Right atrium auricular region (tissue), 2 donors: ENCODE measurements around the gene SSR1. TPM values are rescaled to one million over a fixed set of nuclear protein-coding genes. Genes with fewer than 3 reads are reported as not detected.
"Not testable (repeated sequence)": the region's sequence is repeated elsewhere in the genome, so short reads cannot be mapped to it uniquely, and the experiment has no call there.

Source experiments
- DNase-seq: peaks from one replicate; pipeline ENCODE4 v3.0.0-alpha.2; 2019; ENCODE audit warnings: low spot score
- H3K27ac ChIP-seq, 2 donors: fragments of 200-600 bp; sonication (generic); 1 replicate in 1 of 2; 2 replicates in 1 of 2; pipeline ENCODE4 v1.5.1; 2016 to 2019
- H3K27me3 ChIP-seq, 2 donors: fragments of 200-600 bp; sonication (generic); one replicate each; pipeline versions ENCODE4 v1.5.1 to v1.6.0; 2017 to 2019
- H3K36me3 ChIP-seq: fragments of 200-600 bp; sonication (generic); one replicate; pipeline ENCODE4 v1.5.1; 2016
- H3K4me1 ChIP-seq, 2 donors: fragments of 200-600 bp; sonication (generic); one replicate each; pipeline versions ENCODE4 v1.5.1 to v1.6.0; 2017 to 2019
- H3K4me3 ChIP-seq, 2 donors: fragments of 200-600 bp; sonication (generic); 1 replicate in 1 of 2; 2 replicates in 1 of 2; pipeline ENCODE4 v1.5.1; 2017 to 2019; ENCODE audit warnings: mild to moderate bottlenecking in 1 of 2, moderate library complexity in 1 of 2
- H3K9me3 ChIP-seq, 2 donors: fragments of 200-600 bp; sonication (generic); one replicate each; pipeline ENCODE4 v1.5.1; 2019
- total RNA-seq, 2 donors: library from RNA; depleted of rRNA; stranded (reverse); fragments of >200 nt; gene quantifications; one replicate each; pipeline ENCODE4 v1.1.0, GENCODE V29; 2016
- TF ChIP-seq, protein P1 (sequence below), 2 donors: fragments of 200-600 bp; sonication (generic); IDR thresholded peaks; one replicate each; pipeline ENCODE4 v1.5.1; 2019; ENCODE audit warnings: antibody characterized with exemption in 2 of 2

The SSR1 gene
- 10 to 100 TPM; 30.2 to 41.7 TPM for total RNA-seq

DNA sequence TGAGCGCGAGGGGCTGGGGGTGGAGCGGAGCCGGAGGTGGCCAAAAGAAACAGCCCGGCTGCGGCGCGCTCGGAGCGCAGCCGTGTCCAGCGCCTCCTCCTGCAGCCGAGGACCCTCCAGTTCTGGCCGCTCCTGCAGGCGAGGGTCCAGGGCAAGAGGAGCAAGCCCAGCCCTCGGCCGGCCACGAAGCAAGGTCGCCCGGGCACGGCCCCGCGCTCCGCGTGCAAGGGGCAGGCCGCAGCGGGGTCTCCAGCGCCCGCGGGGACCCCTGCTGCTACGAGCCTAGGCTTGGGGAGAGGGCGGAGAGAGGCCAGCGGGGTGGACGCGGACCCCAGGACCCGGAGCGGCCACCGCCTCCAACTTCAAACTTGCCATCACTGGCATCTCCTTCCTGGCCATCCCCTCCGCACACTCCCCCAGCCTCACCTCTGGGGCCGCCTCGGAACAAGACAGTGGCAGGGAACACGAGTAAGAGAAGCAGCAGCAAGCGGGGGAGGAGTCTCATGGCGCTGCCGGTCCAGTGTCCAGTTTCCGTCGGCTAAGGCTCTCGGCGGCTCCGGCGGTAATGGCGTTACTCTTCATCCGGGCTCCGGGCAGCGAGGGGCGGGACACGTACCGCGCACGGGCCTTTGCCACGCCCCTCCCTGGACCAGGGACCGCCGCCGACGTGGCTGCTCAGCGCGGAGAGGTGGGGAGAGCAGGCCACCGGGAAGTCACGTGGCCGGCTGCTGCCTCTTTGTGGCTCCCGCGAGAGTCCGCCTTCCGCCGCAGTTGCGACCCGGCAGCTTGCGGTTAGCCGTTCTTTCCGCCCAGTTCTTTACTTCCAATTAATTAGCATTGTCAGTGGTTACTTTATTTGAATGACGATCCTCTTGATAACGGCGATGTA is at the start of gene SSR1:
Gene SSR1 (minus strand): TSS at position 584 of the 889 bp plus-strand sequence. CDS start 79 bp downstream, at position 505.
- peaks cover 0 to 21% of the 10 kb centered on the region in 2 donors for H3K4me1 ChIP-seq
- H3K27ac ChIP-seq = peak within 1 kb of the TSS; percentile 92 to 96
- peak; percentile 97 for DNase-seq
- no peaks in the 10 kb centered on the region for H3K27me3 ChIP-seq
- H3K4me3 ChIP-seq = peak within 1 kb of the TSS; percentile 99
- no peaks in the 10 kb centered on the region for H3K9me3 ChIP-seq
- H3K36me3 ChIP-seq = peaks cover 18% of the 10 kb centered on the region
- TF ChIP-seq, protein P1, sequence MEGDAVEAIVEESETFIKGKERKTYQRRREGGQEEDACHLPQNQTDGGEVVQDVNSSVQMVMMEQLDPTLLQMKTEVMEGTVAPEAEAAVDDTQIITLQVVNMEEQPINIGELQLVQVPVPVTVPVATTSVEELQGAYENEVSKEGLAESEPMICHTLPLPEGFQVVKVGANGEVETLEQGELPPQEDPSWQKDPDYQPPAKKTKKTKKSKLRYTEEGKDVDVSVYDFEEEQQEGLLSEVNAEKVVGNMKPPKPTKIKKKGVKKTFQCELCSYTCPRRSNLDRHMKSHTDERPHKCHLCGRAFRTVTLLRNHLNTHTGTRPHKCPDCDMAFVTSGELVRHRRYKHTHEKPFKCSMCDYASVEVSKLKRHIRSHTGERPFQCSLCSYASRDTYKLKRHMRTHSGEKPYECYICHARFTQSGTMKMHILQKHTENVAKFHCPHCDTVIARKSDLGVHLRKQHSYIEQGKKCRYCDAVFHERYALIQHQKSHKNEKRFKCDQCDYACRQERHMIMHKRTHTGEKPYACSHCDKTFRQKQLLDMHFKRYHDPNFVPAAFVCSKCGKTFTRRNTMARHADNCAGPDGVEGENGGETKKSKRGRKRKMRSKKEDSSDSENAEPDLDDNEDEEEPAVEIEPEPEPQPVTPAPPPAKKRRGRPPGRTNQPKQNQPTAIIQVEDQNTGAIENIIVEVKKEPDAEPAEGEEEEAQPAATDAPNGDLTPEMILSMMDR (IDR thresholded peaks at IDR 0.05) = no peak

DNA sequence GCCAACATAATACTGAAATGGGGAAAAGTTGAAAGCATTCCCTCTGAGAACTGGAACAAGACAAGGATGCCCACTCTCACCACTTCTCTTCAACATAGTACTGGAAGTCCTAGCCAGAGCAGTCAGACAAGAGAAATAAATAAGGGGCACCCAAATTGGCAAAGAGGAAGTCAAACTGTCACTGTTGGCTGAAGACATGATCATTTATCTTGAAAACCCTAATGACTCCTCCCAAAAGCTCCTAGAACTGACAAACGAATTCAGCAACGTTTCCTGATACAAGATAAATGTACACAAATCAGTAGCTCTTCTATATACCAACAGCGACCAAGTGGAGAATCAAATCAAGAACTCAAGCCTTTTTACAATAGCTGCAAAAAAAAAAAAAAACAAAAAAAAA is 38.9 kb upstream of the SSR1 start:
- H3K4me1 ChIP-seq, H3K27me3 ChIP-seq, H3K9me3 ChIP-seq, H3K27ac ChIP-seq, H3K4me3 ChIP-seq, H3K36me3 ChIP-seq, DNase-seq: not testable (repeated sequence)

DNA sequence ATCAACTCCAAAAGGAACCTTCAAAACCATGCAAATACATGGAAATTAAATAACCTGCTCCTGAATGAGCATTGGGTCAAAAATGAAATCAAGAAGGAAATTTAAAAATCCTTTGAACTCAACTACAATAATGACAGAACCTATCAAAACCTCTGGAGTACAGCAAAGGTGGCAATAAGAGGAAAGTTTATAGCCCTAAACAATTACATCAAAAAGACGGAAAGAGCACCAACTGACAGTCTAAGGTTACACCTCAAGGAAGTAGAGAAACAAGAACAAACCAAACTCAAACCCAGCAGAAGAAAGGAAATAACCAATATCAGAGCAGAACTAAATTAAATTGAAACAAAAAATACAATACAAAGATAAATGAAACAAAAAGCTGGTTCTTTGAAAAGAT is 37.6 kb upstream of the SSR1 start:
- not testable (repeated sequence) for H3K4me3 ChIP-seq, H3K9me3 ChIP-seq, H3K36me3 ChIP-seq, DNase-seq, H3K27ac ChIP-seq, H3K4me1 ChIP-seq, H3K27me3 ChIP-seq

DNA sequence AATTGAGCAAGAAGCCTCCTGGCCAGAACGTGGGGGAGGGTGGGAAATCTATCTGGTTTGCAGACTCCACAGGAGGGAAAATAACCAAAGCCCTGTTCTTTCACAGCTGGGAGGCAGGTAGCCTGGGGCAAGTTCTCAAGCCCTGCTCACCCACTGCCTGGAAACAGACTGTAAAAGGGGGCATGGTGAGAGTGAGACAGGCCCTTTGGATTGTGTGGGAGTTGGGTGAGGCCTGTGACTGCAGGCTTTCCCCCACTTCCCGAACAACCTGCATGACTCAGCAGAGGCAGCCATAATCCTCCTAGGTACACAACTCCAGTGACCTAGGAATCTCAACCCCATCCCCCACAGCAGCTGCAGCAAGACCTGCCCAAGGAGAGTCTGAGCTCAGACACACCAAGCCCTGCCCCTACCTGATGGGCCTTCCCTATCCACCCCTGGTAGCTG is 34.6 kb upstream of the SSR1 start:
- not testable (repeated sequence) for H3K4me3 ChIP-seq, H3K27ac ChIP-seq, H3K9me3 ChIP-seq, H3K36me3 ChIP-seq, DNase-seq, H3K27me3 ChIP-seq, H3K4me1 ChIP-seq

DNA sequence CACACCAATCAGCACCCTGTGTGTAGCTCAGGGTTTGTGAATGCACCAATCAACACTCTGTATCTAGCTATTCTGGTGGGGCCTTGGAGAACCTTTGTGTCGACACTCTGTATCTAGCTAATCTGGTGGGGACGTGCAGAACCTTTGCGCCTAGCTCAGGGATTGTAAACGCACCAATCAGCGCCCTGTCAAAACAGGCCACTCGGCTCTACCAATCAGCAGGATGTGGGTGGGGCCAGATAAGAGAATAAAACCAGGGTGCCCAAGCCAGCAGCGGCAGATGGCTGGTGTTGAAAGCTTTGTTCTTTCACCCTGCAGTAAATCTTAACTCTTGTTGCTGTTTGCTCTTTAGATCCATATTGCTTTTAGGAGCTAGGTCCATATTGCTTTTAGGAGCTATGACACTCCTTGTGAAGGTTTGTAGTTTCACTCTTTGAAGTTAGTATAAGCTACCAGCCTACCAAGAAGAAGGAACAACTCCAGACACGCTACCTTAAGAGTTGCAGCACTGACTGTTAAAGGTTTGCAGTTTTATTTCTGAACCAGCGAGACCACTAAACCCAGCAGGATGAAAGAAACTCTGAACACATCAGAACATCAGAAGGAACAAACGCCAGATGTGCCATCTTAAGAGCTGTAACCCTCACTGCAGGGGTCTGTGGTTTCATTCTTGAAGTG is 31.9 kb upstream of the SSR1 start:
- not testable (repeated sequence) for H3K27ac ChIP-seq, DNase-seq

DNA sequence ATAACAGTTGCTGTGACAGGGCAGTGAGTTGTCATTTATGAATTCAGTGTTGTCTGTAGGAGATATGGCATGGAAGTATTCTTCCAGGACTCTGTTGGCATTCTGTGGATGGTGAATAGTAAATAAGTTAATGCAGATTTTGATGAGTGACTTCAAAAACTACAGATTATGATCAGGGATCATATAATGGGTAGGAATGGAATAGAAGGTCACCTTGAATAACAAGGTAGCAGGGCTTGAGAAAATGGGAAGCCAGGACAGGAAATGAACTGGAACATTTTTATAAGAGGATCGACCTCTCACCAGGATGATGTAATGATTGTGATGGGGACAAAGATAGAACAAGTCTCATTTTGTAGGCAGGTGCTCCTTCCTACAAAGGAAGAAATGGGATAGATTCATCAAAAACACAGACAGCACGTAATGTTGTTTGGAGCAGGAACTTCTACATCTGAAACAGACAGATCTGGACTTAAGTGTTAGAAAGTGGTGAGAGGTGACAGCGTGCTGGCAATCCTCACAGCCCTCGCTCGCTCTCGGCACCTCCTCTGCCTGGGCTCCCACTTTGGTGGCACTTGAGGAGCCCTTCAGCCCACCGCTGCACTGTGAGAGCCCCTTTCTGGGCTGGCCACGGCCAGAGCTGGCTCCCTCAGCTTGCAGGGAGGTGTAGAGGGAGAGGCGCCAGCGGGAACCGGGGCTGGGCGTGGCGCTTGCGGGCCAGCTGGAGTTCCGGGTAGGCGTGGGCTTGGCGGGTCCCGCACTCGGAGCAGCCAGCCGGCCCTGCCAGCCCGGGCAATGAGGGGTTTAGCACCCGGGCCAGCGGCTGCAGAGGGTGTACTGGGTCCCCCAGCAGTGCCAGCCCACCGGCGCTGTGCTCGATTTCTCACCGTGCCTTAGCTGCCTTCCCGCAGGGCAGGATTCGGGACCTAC is 30.8 kb upstream of the SSR1 start:
- DNase-seq = no peak
- Histone ChIP-seq H3K36me3 (no peaks in the 10 kb centered on the region), H3K9me3 (no peaks in the 10 kb centered on the region), H3K27ac (peak overlapping the region; percentile 33 to 73), H3K4me1 (peaks cover 0 to 7% of the 10 kb centered on the region in 2 donors), H3K4me3 (peak overlapping the region in 1 of 2 donors; percentile 24), H3K27me3 (no peaks in the 10 kb centered on the region)
- TF ChIP-seq, protein P1 (IDR thresholded peaks at IDR 0.05) = no peak

More for the DNA sequence above, 31.9 kb upstream of the SSR1 start:
- not testable (repeated sequence) for H3K36me3 ChIP-seq, H3K4me1 ChIP-seq, H3K27me3 ChIP-seq, H3K9me3 ChIP-seq, H3K4me3 ChIP-seq

DNA sequence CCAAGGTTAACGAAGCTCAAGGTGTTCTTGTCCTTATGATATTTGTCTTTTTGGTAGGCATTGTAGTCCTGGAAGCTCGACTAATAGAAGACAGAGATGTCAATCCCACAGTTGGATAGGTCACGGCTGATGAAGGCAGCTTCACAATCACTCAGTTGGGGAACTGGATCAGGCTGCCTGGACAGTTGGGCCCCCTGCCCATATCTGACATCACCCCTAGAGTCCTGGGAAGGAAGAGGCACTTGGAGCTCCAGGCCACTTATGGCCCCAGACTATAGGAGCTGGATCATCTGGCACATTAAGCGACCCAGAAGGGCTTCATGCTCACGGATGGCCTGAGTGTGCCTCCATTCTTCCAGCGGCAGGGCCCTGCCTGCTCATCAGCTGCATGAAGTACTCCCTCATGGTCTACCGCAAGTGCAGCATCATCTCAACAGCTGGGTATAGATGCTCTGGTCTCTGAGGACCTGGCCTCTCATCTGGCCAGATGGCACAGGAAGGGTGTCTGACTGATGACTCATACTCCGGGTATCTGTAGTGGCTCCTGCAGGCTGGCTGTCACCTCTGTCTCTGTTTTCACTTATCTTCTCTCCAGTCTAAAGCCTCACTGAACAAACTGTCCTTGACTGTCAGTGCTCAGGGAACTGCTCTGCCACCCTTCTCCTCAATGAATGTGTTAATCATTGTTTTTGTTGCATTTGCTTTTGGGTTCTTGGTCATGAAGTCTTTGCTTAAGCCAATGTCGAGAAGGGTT is 29.2 kb upstream of the SSR1 start:
- Histone ChIP-seq H3K36me3 (no peaks in the 10 kb centered on the region), H3K9me3 (no peaks in the 10 kb centered on the region), H3K27ac (peak overlapping the region in 1 of 2 donors; percentile 73), H3K4me1 (peaks cover 0 to 7% of the 10 kb centered on the region in 2 donors), H3K4me3 (no peak overlapping the region), H3K27me3 (no peaks in the 10 kb centered on the region)
- TF ChIP-seq, protein P1 (IDR thresholded peaks at IDR 0.05) = no peak
- no peak for DNase-seq
